Neural cell (in vitro differentiated cells): ENCODE measurements around the gene LRRC2. TPM values are rescaled to one million over a fixed set of nuclear protein-coding genes. Genes with fewer than 3 reads are reported as not detected.

Experiments used
- H2AFZ ChIP-seq: fragments of 200-600, 300-800 bp; sonication (generic), shearing (Covaris generic); 2 replicates; pipeline ENCODE4 v1.6.0; 2014; ENCODE audit warnings: low read depth, mild to moderate bottlenecking, antibody characterized with exemption, low read length, moderate library complexity
- H3F3A ChIP-seq: fragments of 200-600 bp; shearing (Covaris generic); 2 replicates; pipeline ENCODE4 v1.6.1; 2016; ENCODE audit warnings: mild to moderate bottlenecking, moderate library complexity, mixed read lengths, antibody characterized with exemption, low read length; ENCODE audit not compliant: insufficient read depth, poor library complexity, severe bottlenecking
- H3K27ac ChIP-seq: fragments of 200-600, 300-800 bp; sonication (generic), shearing (Covaris generic); 2 replicates; pipeline ENCODE4 v1.5.1; 2014; ENCODE audit warnings: mild to moderate bottlenecking, low read length, moderate library complexity
- H3K27me3 ChIP-seq: fragments of 300-800, 200-600 bp; sonication (generic), shearing (Covaris generic); 2 replicates; pipeline ENCODE4 v1.6.0; 2014; ENCODE audit warnings: mild to moderate bottlenecking, low read depth, low read length, moderate library complexity; ENCODE audit not compliant: insufficient read depth
- H3K36me3 ChIP-seq: fragments of 300-800, 200-600 bp; sonication (generic), shearing (Covaris generic); 2 replicates; pipeline ENCODE4 v1.5.1; 2014; ENCODE audit warnings: mild to moderate bottlenecking, antibody characterized with exemption, low read length, moderate library complexity; ENCODE audit not compliant: insufficient read depth
- H3K4me2 ChIP-seq: fragments of 300-800, 200-600 bp; sonication (generic), shearing (Covaris generic); 2 replicates; pipeline ENCODE4 v1.6.0; 2014; ENCODE audit warnings: mild to moderate bottlenecking, low read length
- H3K4me3 ChIP-seq: fragments of 300-800, 200-600 bp; sonication (generic), shearing (Covaris generic); 2 replicates; pipeline ENCODE4 v1.5.1; 2014; ENCODE audit warnings: mild to moderate bottlenecking, low read length, moderate library complexity
- H3K79me2 ChIP-seq: fragments of 200-600 bp; shearing (Covaris generic); replicated peaks from 2 replicates; pipeline ENCODE4 v1.6.0; 2014; ENCODE audit warnings: mild to moderate bottlenecking, low read length, moderate library complexity; ENCODE audit not compliant: insufficient read depth
- H3K9ac ChIP-seq: fragments of 300-800, 200-600 bp; sonication (generic), shearing (Covaris generic); 2 replicates; pipeline ENCODE4 v1.6.1; 2016; ENCODE audit warnings: mild to moderate bottlenecking, low read length, mixed read lengths
- H3K9me2 ChIP-seq: fragments of 200-600 bp; shearing (Covaris generic); 2 replicates; pipeline ENCODE4 v1.6.1; 2016; ENCODE audit warnings: mild to moderate bottlenecking, low read length, mixed read lengths; ENCODE audit not compliant: insufficient read depth
- H3K9me3 ChIP-seq: fragments of 200-600, 300-800 bp; sonication (generic), shearing (Covaris generic); 2 replicates; pipeline ENCODE4 v1.6.1; 2016; ENCODE audit warnings: mild to moderate bottlenecking, mixed run types, low read length, moderate library complexity, mixed read lengths
- H4K20me1 ChIP-seq: fragments of 200-600 bp; shearing (Covaris generic); 2 replicates; pipeline ENCODE4 v1.6.1; 2016; ENCODE audit warnings: mild to moderate bottlenecking, mixed run types; ENCODE audit not compliant: insufficient read depth
- EP300 ChIP-seq: fragments of 450-650 bp; conservative IDR thresholded peaks from 2 replicates; pipeline ENCODE4 v1.6.1; 2014; ENCODE audit warnings: antibody characterized with exemption, mild to moderate bottlenecking, moderate library complexity; ENCODE audit not compliant: poor library complexity, severe bottlenecking
- EZH2 ChIP-seq: fragments of 200-600, 300-800 bp; shearing (Covaris generic), sonication (generic); IDR thresholded peaks from 2 replicates; pipeline ENCODE4 v1.6.1; 2014; ENCODE audit warnings: antibody characterized with exemption, low read length, borderline replicate concordance, mild to moderate bottlenecking; ENCODE audit not compliant: insufficient read depth, poor library complexity, severe bottlenecking
- MXI1 ChIP-seq: fragments of 450-650 bp; conservative IDR thresholded peaks from 2 replicates; pipeline ENCODE4 v1.6.1; 2014; ENCODE audit warnings: antibody characterized with exemption, mild to moderate bottlenecking; ENCODE audit not compliant: poor library complexity, severe bottlenecking
- POLR2AphosphoS5 ChIP-seq: IDR thresholded peaks from 2 replicates; pipeline ENCODE4 v1.6.1; 2012
- RAD21 ChIP-seq: fragments of 450-650 bp; conservative IDR thresholded peaks from 2 replicates; pipeline ENCODE4 v1.6.1; 2014; ENCODE audit warnings: antibody characterized with exemption, mild to moderate bottlenecking, moderate library complexity
- SMC3 ChIP-seq: fragments of 450-650 bp; conservative IDR thresholded peaks from 2 replicates; pipeline ENCODE4 v1.6.1; 2014; ENCODE audit warnings: antibody characterized with exemption, mild to moderate bottlenecking, moderate library complexity; ENCODE audit not compliant: poor library complexity
- TAF1 ChIP-seq: IDR thresholded peaks from 2 replicates; pipeline ENCODE4 v1.6.1; 2012; ENCODE audit warnings: low read depth
- polyA plus RNA-seq: library from polyadenylated mRNA; depleted of rRNA; stranded (reverse); fragments of >200 nt; gene quantifications from 2 replicates; pipeline ENCODE4 v1.2.3, GENCODE V29; 2014
- TF ChIP-seq, protein P1 (sequence below): IDR thresholded peaks from 2 replicates; pipeline ENCODE4 v1.6.1; 2012; ENCODE audit warnings: borderline replicate concordance
- TF ChIP-seq, protein P2 (sequence below): fragments of 450-650 bp; IDR thresholded peaks from 2 replicates; pipeline ENCODE4 v1.5.1; 2014; ENCODE audit warnings: antibody characterized with exemption, mild to moderate bottlenecking, moderate library complexity; ENCODE audit not compliant: poor library complexity, severe bottlenecking

The LRRC2 gene
- polyA plus RNA-seq, 1 donor from 2014 or later, result not detected

DNA sequence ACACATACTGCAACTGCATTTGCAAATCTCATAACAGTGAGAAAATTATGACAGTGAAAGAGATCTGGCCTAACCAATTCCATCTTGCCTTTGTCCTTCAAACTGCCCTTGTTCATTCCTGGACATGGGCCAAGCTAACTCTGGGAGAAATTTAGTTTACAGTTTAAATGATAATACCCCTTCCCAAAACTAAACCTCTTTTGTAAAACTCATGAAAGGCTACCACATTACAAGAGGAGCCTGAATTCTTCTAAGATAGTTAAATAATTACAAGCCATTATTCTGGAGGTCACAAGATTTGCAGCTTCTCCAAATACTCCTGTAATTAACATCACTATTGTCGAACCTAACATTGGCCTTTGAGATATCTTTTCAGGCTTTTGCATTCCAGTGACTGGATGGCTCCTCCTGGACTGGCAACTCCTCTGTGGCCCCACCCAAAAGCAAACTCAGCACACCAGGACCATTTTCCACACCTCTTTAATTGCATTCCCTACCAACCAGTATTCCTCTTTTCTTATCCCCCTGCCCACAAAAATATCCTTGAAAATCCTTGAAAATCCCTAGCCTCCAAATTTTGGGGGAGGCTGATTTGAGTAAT lies 37.4 kb upstream of the LRRC2 start:
- H4K20me1 ChIP-seq, result no peaks in the 10 kb centered on the region
- no peak overlapping the region for H3K27ac ChIP-seq
- TF ChIP-seq EP300 (no peak), SMC3 (no peak), RAD21 (no peak), TAF1 (no peak), EZH2 (no peak), POLR2AphosphoS5 (no peak), MXI1 (no peak)
- TF ChIP-seq, protein P1, sequence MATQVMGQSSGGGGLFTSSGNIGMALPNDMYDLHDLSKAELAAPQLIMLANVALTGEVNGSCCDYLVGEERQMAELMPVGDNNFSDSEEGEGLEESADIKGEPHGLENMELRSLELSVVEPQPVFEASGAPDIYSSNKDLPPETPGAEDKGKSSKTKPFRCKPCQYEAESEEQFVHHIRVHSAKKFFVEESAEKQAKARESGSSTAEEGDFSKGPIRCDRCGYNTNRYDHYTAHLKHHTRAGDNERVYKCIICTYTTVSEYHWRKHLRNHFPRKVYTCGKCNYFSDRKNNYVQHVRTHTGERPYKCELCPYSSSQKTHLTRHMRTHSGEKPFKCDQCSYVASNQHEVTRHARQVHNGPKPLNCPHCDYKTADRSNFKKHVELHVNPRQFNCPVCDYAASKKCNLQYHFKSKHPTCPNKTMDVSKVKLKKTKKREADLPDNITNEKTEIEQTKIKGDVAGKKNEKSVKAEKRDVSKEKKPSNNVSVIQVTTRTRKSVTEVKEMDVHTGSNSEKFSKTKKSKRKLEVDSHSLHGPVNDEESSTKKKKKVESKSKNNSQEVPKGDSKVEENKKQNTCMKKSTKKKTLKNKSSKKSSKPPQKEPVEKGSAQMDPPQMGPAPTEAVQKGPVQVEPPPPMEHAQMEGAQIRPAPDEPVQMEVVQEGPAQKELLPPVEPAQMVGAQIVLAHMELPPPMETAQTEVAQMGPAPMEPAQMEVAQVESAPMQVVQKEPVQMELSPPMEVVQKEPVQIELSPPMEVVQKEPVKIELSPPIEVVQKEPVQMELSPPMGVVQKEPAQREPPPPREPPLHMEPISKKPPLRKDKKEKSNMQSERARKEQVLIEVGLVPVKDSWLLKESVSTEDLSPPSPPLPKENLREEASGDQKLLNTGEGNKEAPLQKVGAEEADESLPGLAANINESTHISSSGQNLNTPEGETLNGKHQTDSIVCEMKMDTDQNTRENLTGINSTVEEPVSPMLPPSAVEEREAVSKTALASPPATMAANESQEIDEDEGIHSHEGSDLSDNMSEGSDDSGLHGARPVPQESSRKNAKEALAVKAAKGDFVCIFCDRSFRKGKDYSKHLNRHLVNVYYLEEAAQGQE, result no peak
- TF ChIP-seq, protein P2, sequence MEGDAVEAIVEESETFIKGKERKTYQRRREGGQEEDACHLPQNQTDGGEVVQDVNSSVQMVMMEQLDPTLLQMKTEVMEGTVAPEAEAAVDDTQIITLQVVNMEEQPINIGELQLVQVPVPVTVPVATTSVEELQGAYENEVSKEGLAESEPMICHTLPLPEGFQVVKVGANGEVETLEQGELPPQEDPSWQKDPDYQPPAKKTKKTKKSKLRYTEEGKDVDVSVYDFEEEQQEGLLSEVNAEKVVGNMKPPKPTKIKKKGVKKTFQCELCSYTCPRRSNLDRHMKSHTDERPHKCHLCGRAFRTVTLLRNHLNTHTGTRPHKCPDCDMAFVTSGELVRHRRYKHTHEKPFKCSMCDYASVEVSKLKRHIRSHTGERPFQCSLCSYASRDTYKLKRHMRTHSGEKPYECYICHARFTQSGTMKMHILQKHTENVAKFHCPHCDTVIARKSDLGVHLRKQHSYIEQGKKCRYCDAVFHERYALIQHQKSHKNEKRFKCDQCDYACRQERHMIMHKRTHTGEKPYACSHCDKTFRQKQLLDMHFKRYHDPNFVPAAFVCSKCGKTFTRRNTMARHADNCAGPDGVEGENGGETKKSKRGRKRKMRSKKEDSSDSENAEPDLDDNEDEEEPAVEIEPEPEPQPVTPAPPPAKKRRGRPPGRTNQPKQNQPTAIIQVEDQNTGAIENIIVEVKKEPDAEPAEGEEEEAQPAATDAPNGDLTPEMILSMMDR, result no peak
- no peaks in the 10 kb centered on the region for H3K9me3 ChIP-seq
- no peaks in the 10 kb centered on the region for H3K36me3 ChIP-seq
- H3K27me3 ChIP-seq, result no peaks in the 10 kb centered on the region
- H3K4me2 ChIP-seq, result no peak overlapping the region
- H3K4me3 ChIP-seq, result no peak overlapping the region
- no peaks in the 10 kb centered on the region for H3K79me2 ChIP-seq
- no peaks in the 10 kb centered on the region for H3K9me2 ChIP-seq
- H2AFZ ChIP-seq, result no peak overlapping the region
- H3K9ac ChIP-seq, result no peak overlapping the region
- no peaks in the 10 kb centered on the region for H3F3A ChIP-seq

DNA sequence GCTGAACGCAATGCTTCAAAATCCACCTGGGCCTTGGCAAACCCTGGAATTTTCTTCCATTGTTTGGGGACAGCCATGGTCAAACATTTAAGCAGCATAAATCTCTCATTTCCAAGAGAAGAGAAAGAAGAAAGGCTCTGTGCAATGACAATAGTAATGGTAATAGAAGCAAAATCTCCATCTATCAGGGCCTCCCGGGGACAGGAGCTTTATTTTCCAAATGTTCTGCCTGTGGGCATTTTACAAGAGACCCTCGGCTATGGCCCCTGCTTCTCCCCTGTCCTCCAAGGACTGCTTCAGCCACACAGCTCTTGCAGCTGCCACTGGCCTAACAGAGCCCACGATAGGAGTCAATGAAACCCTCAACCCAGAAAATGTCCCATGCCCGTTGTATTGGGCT lies 33.5 kb upstream of the LRRC2 start:
- Histone ChIP-seq H3K9ac (no peak overlapping the region), H3K4me3 (no peak overlapping the region), H3K79me2 (no peaks in the 10 kb centered on the region), H3K27ac (no peak overlapping the region), H4K20me1 (no peaks in the 10 kb centered on the region), H3K9me2 (no peaks in the 10 kb centered on the region), H3K4me2 (no peak overlapping the region), H3F3A (no peaks in the 10 kb centered on the region), H3K9me3 (no peaks in the 10 kb centered on the region), H3K27me3 (no peaks in the 10 kb centered on the region), H2AFZ (no peak overlapping the region), H3K36me3 (no peaks in the 10 kb centered on the region)
- TF ChIP-seq RAD21 (no peak), SMC3 (no peak), EP300 (no peak), MXI1 (no peak), EZH2 (no peak), TAF1 (no peak), POLR2AphosphoS5 (no peak)
- TF ChIP-seq, protein P1, result no peak
- TF ChIP-seq, protein P2, result no peak
